ENCODE results near the gene P3H3.

Gene P3H3

GRCh38 chr12:6828781-6829535, 751 bp downstream of the P3H3 start:
- DNase-seq, result no peak

DNA sequence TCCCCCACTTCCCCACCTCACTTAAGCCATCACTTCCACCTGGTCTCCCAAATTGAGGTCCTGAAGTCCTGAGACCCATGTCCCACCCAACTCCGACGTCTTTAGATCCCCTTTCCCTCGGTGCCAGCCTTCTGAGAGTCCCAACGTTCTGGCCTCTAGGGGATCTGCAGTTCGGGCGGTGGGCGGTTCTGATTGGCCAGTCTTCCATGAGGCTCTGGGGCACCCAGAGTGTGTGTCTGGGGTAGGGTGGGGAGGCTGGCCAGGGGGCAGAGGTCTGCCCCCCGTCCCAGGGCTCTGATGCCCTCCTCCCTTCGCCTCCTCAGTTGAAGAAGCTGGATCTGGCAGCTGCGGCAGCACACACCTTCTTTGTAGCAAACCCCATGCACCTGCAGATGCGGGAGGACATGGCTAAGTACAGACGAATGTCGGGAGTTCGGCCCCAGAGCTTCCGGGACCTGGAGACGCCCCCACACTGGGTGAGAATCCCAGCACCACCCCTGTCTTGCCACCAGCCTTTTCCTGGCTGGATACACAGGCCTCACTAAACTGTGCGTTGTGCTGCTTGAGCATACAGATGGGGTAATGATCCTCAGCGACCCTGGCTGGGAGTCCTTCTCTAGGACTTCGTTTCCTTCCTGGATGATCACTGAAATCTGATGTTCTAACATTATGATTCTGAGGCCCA, 1.5 kb downstream of the P3H3 start:
- DNase-seq, result no peak

DNA sequence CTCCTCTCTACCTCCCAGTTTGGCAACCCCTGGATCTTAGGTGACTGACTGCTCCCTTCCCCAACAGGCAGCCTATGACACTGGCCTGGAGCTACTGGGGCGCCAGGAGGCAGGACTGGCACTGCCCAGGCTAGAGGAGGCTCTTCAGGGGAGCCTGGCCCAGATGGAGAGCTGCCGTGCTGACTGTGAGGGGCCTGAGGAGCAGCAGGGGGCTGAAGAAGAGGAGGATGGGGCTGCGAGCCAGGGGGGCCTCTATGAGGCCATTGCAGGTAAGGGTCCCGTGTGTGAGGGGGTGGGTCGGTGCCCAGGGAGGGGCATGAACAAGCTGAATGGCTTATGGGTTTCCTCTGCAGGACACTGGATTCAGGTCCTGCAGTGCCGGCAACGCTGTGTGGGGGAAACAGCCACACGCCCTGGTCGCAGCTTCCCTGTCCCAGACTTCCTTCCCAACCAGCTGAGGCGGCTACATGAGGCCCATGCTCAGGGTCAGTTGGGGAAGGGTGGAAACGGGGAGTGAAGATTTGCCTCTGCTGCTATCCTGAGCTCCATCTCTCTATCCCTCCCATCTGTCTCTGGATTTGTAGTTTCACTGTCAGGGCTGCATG, 2.2 kb downstream of the P3H3 start:
- no peak for DNase-seq

DNA sequence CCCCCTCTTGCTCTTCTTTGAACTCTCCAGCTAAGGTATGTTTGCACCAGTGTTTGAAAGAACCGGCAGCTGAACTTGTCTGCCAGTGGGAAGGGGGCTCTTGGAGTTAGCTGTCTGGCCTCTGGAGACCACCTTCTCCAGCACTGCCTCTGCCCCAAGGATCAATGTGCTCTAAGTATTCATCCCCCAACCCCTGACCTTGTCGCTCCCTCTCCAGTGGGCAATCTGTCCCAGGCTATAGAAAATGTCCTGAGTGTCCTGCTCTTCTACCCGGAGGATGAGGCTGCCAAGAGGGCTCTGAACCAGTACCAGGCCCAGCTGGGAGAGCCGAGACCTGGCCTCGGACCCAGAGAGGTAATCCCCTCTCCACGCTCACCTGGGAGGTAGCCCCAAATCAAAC, 2.8 kb downstream of the P3H3 start:
- no peak for DNase-seq

DNA sequence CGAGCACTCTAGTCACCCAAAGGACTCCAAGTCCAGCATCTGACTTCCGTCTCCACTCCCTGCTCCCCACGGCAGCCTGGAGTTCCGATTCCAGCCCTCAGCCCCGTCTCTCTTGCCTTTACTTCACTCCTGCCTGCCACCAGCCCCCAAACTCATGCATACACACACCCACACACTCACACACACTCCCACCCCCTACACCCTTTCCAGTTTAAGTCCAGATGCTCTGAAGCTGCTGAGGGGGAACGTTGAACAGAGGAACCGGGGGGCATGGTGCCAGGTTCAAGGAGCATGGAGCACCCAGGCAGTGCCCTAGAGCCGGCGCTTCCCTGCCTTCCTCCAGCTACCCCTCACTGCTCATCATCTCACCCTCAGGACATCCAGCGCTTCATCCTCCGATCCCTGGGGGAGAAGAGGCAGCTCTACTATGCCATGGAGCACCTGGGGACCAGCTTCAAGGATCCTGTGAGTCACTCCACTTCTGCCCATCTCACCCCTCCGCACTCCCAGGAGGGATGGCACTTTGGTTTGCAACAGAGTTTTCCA, 3.3 kb downstream of the P3H3 start:
- DNase-seq, result no peak

GRCh38 chr12:6832125-6832524, 3.9 kb downstream of the P3H3 start:
- no peak for DNase-seq

GRCh38 chr12:6833189-6833890, 5.1 kb downstream of the P3H3 start:
- no peak for DNase-seq

GRCh38 chr12:6834254-6834653, 6.0 kb downstream of the P3H3 start:
- DNase-seq, result no peak

DNA sequence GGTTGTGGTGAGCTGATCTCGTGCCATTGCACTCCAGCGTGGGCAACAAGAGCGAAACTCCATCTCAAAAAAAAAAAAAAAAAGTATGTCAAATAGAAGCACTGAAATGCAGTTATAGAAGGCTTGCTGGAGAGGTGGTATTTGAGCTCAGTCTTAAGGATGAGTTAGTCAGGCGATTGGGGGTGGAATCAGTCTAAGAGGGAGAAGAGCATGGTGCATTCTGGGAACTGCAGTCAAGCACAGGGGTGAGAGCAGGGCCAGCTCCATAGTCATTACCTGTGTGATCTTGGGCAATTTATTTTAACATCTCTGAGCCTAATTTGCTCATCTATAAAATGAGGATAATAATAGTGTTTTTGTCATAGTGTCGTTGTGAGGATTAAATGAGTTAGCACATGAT, 6.7 kb downstream of the P3H3 start:
- no peak for DNase-seq

DNA sequence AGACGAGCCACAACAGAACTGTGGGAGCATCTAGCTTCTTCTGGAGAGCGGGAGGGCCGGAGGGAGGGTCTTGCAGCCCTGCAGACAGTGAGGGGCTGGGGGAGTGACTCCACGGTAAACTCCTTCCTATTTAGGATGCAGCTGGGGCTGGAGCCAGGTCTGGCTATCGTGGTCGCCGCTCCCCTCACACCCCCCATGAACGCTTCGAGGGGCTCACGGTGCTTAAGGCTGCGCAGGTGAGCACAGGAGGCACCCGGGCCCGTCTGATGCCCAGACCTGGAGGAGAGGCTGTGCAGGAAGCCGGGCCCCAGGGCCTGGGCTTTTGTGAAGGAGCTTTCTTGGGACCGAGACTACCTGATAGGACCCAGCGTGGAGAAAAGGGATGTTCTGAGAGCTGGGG, 8.6 kb downstream of the P3H3 start:
- DNase-seq, result no peak

DNA sequence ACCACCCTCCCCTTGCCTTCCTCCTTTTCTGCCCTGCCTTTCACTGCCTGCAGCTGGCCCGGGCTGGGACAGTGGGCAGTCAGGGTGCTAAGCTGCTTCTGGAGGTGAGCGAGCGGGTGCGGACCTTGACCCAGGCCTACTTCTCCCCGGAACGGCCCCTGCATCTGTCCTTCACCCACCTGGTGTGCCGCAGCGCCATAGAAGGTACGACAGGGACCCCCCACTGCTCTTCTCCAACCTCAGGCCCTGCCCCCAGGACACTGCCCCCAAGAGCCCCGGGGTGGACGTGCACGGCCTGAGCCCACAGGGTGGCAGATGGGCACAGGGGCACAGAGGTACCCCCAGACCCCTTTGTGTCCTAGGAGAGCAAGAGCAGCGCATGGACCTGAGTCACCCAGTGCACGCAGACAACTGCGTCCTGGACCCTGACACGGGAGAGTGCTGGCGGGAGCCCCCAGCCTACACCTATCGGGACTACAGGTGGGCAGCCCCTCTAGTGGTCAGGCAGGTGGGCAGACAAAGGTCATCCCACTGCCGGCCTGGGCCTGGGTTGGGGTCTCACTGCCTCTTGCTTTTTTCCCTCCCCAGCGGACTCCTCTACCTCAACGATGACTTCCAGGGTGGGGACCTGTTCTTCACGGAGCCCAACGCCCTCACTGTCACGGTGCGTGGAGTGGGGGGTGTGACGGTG, 9.3 kb downstream of the P3H3 start:
- DNase-seq, result no peak

GRCh38 chr12:6838854-6839253, 10.6 kb downstream of the P3H3 start:
- no peak for DNase-seq

DNA sequence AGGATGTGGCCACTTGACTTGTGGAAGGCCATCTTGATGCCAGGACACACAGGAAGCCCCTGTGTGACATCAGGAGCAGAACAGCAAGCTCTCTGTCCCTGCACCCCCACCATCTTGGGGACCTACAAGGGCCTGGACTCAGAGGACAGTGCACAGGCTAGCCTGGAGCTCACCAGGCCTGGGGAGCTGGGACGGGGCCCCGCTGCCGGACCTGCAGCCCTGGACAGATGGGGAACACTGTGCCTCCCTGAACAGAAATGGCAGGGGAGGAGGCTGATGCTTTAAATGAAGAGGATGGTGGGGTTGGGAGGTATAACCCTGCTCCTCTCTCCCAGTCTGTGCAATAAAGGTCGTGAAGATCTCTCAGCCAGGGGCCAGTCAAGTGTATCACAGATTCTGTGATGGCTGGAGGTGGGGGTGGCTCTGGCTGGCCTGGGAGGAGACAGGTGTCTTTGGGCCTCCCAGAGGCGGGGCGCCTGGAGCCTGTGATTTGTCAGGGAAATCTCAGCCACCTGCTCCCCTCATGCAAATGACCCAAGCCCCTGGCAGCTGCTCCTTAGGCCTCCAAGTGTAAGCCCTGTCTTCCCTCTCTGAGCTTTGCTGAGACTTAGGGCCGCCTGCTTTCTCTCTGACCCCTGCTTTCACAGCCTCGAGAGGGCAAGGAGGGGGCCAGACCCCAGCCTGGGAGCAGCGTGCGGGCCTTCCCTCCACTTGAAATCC, 11.4 kb downstream of the P3H3 start:
- DNase-seq, result no peak

GRCh38 chr12:6840330-6840729, 12.1 kb downstream of the P3H3 start:
- no peak for DNase-seq

DNA sequence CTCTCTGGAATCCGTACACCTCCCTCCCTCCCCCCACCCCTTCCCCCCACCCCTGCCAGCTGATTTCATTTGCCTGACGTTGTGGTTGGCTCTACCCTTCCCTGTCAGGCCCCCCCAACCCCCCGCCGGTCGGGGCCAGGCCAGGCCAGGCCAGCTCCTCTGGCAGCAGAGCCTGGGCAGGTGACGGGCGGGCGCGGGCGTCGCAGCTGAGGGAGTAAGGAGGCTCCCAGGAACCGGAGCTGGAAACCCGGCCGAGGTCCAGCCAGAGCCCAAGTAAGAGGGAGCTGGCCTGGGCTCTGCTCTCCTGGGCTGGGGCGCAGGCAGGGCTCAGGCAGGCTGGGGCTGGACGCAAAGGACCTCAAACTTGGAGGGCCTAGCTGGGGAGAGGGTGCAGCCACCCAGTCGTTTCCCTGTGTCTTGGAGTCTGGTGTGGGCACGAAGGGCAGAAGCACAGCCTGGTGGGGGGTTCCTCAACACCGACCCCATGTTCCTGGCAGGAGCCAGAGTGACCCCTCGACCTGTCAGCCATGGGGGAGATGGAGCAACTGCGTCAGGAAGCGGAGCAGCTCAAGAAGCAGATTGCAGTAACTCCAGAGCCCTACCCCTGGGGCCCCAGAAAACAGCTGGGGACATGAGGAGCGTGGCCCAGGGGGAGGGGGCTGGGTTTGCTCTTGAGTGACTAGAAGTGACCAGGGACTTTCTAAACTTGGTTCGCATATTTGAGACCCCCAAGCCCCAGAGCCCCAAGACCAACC, 12.7 kb downstream of the P3H3 start, which contains the start of gene GNB3:
TSS of gene GNB3 (plus strand) at position 165 of the 755 bp plus-strand sequence. CDS start at position 528, 363 bp downstream.
- no peak for DNase-seq

DNA sequence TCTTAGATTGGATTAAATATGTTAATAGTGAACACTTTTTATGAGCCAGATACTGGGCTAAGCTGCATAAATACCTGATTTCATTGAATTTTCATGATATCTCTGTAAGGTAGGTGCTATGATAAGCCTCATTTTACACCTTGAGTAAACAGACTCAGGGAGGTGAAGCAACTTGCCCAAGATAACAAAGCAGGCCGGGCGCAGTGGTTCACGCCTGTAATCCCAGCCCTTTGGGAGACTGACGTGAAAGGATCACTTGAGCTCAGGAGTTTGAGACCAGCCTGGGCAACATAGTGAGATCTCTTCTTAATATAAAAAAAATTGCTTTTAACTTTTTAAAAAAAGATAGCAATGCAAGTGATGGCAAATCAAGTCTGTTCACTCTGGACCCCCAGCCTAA, 13.9 kb downstream of the P3H3 start:
- no peak for DNase-seq

GRCh38 chr12:6843118-6843902, 15.1 kb downstream of the P3H3 start:
- no peak for DNase-seq

DNA sequence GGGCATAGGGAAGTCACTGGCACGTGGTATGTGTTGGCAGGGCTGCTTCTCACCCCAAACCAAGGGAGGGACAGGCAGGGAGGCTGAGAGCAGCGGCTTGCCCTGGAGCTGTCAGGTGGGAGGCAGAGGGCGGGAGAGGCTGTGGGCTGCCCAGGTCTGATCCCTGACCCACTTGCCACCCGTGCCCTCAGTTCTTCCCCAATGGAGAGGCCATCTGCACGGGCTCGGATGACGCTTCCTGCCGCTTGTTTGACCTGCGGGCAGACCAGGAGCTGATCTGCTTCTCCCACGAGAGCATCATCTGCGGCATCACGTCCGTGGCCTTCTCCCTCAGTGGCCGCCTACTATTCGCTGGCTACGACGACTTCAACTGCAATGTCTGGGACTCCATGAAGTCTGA, 17.2 kb downstream of the P3H3 start:
- no peak for DNase-seq

DNA sequence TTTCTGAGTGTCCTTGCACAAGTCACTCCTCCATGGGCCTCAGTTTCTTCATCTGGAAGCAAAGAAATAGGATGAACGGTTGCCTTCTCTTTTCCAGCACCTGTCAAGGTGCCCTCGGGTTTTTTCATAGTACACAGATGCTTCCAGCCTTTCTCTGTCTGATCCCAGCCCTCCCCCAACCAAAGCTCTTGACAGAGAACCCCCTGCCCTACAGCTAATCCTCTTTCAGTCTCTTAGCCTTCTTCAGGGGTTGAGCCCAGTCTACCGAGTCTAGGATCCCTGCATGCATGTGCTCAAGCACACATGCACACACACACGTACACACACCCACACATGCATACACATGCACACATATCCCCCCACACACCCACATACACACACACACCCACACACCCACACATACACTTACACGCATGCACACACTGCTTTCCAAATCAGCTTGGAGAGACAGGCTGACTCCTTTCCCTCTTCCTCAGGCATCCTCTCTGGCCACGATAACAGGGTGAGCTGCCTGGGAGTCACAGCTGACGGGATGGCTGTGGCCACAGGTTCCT, 18.2 kb downstream of the P3H3 start:
- DNase-seq, result no peak

DNA sequence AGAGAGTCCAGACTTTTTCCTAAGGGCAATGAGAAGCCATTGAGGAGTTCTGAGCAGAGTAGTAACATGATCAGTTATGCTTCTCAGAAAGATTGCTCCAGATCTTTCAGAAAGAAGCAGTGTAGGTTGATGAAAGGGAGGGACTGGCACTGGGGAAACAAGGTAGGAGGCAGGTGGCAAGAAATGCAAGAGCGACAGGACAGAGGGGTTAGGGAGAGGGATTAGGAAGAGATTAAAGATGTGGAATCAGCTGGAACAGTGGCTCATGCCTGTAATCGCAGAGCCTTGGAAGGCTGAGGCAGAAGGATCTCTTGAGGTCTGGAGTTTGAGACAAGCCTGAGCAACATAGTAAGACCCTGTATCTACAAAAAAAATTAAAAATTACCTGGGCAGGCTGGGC, 19.5 kb downstream of the P3H3 start:
- DNase-seq, result no peak

Measured in hippocampal formation (tissue), 2 donors.